ENCODE measurements around the gene SEMA4D.

GRCh38 chr9:89512382-89512781 lies 14.5 kb upstream of the SEMA4D start:
- TF ChIP-seq POLR2A (IDR thresholded peaks at IDR 0.05; ENCODE audit: low read depth) = no peak
- no peak for TF ChIP-seq CTCF (IDR thresholded peaks at IDR 0.05)
